OCI-LY7 (cell line): ENCODE measurements around the gene CDK19. TPM values are rescaled to one million over a fixed set of nuclear protein-coding genes. Genes with fewer than 3 reads are reported as not detected.
"Not testable (repeated sequence)": the region's sequence is repeated elsewhere in the genome, so short reads cannot be mapped to it uniquely, and the experiment has no call there.

Experiments
- BruUV-seq: library from RNA; stranded (reverse); fragments of 400-500 nt; replicated peaks from 2 replicates; lab custom pipeline; 2021; lab: Mats Ljungman, UMichigan
- CTCF ChIA-PET: fragments of 300-600 bp; sonication (Branson Sonifier 250); formaldehyde crosslinking; loops from one replicate; lab custom pipeline; 2022; ENCODE audit warnings: antibody characterized with exemption; ENCODE audit not compliant: unreplicated experiment; lab: Charles Lee
- POLR2A ChIA-PET: fragments of 300-600 bp; sonication (Branson Sonifier 250); formaldehyde crosslinking; loops from one replicate; lab custom pipeline; 2022; ENCODE audit warnings: antibody characterized with exemption; lab: Charles Lee
- DNase-seq: peaks from one replicate; pipeline ENCODE4 v3.0.0-alpha.2; 2015; ENCODE audit warnings: low spot score
- H2AFZ ChIP-seq: fragments of 200-600 bp; sonication (generic), shearing (Covaris generic); 2 replicates; pipeline ENCODE4 v1.6.1; 2014; ENCODE audit warnings: mild to moderate bottlenecking, antibody characterized with exemption, low read length, moderate library complexity
- H3K27ac ChIP-seq: fragments of 200-600 bp; sonication (generic); 2 replicates; pipeline ENCODE4 v1.5.1; 2014; ENCODE audit warnings: mixed run types, low read depth, mild to moderate bottlenecking, moderate library complexity, low read length, inconsistent platforms; ENCODE audit not compliant: poor library complexity, severe bottlenecking
- H3K36me3 ChIP-seq: fragments of 200-600 bp; sonication (generic); 2 replicates; pipeline ENCODE4 v1.6.1; 2014; ENCODE audit warnings: mild to moderate bottlenecking, antibody characterized with exemption, low read length, moderate library complexity, mixed read lengths; ENCODE audit not compliant: insufficient read depth
- H3K4me1 ChIP-seq: fragments of 200-600 bp; sonication (generic); 2 replicates; pipeline ENCODE4 v1.5.1; 2014; ENCODE audit warnings: mild to moderate bottlenecking, low read length; ENCODE audit not compliant: insufficient read depth, poor library complexity, severe bottlenecking
- H3K4me2 ChIP-seq: fragments of 200-600 bp; sonication (generic); 2 replicates; pipeline ENCODE4 v1.6.1; 2014; ENCODE audit warnings: mild to moderate bottlenecking, low read length
- H3K4me3 ChIP-seq: fragments of 200-600 bp; sonication (generic); 2 replicates; pipeline ENCODE4 v1.5.1; 2014; ENCODE audit warnings: mild to moderate bottlenecking, low read depth, low read length; ENCODE audit not compliant: poor library complexity, severe bottlenecking
- H3K79me2 ChIP-seq: fragments of 200-600 bp; sonication (generic); 2 replicates; pipeline ENCODE4 v1.6.1; 2016; ENCODE audit warnings: low read depth, mild to moderate bottlenecking, low read length, moderate library complexity, mixed read lengths; ENCODE audit not compliant: insufficient read depth
- H3K9me2 ChIP-seq: fragments of 200-600 bp; sonication (generic); 2 replicates; pipeline ENCODE4 v1.6.1; 2016; ENCODE audit warnings: mild to moderate bottlenecking, low read length, mixed read lengths; ENCODE audit not compliant: insufficient read depth
- H3K9me3 ChIP-seq: fragments of 200-600 bp; sonication (generic); 2 replicates; pipeline ENCODE4 v1.6.1; 2014; ENCODE audit warnings: mild to moderate bottlenecking, mixed run types, low read length, mixed read lengths
- H4K20me1 ChIP-seq: fragments of 200-600 bp; sonication (generic); 2 replicates; pipeline ENCODE4 v1.6.1; 2014; ENCODE audit warnings: mild to moderate bottlenecking, antibody characterized with exemption, low read length, moderate library complexity, mixed read lengths; ENCODE audit not compliant: insufficient read depth
- CTCF ChIP-seq: fragments of 200-600 bp; sonication (generic); conservative IDR thresholded peaks from 2 replicates; pipeline ENCODE4 v1.5.1; 2014; ENCODE audit warnings: mild to moderate bottlenecking, antibody characterized with exemption, low read length, moderate library complexity, mixed read lengths
- EZH2phosphoT487 ChIP-seq: fragments of 200-600 bp; sonication (generic); IDR thresholded peaks from 2 replicates; pipeline ENCODE4 v1.6.1; 2018; ENCODE audit warnings: low read depth, borderline replicate concordance, mild to moderate bottlenecking, mixed run types, antibody characterized with exemption, low read length, moderate library complexity, mixed read lengths
- intact Hi-C: fragments of 100-400 bp; cut with micrococcal nuclease; formaldehyde crosslinking; loops from one replicate; pipeline ENCODE4 v1.10.0; 2022; ENCODE audit not compliant: unreplicated experiment
- total RNA-seq, 2 experiments: library from RNA; depleted of rRNA in 1 of 2; stranded (reverse); fragments of >200 nt in 1 of 2; shearing (Covaris generic) in 1 of 2; gene quantifications; 2 replicates each; pipeline ENCODE4 v1.2.3, GENCODE V29; 2014 to 2022

The CDK19 gene
- total RNA-seq, 2 experiments from 2014 or later: 15.4 to 35.6 TPM

- H3K36me3 ChIP-seq: peaks cover 16% of the 10 kb centered on the region
- peaks cover 12% of the 10 kb centered on the region; the same call in 1 of the 2 replicates for H3K9me3 ChIP-seq
- H3K9me2 ChIP-seq: no peaks in the 10 kb centered on the region
- peak overlapping the region; percentile 87 for H3K27ac ChIP-seq
- ChIA-PET CTCF (no interaction called here), POLR2A (interaction anchor here (0.8 to 3.0 kb wide), 9 partner anchors 8 to 123 kb away, joined by 3 to 29 read pairs (median 3); partner anchors contain the start of gene AMD1)
- peak overlapping the region; percentile 83; the same call in 1 of the 2 replicates for H3K4me2 ChIP-seq
- DNase-seq: no peak
- no peak overlapping the region for H3K4me3 ChIP-seq
- intact Hi-C loops: loop anchor here (10.0 kb wide), 2 partner anchors 175 to 675 kb away; partner anchors contain the start of genes REV3L and RPF2
- H2AFZ ChIP-seq: no peak overlapping the region
- H3K4me1 ChIP-seq: peaks cover 69% of the 10 kb centered on the region
- TF ChIP-seq EZH2phosphoT487 (no peak), CTCF (no peak)
- peaks cover 100% of the 10 kb centered on the region for H3K79me2 ChIP-seq
- no TSS peak for BruUV-seq
- peaks cover 13% of the 10 kb centered on the region; the same call in 1 of the 2 replicates for H4K20me1 ChIP-seq
These were observed 5.5 kb downstream of the CDK19 start for GRCh38 chr6:110809792-110810191.

GRCh38 chr6:110802175-110802574 is 13.1 kb downstream of the CDK19 start:
- POLR2A ChIA-PET, CTCF ChIA-PET: not testable (repeated sequence)
- peaks cover 95% of the 10 kb centered on the region for H3K79me2 ChIP-seq

GRCh38 chr6:110800839-110801196 is 14.5 kb downstream of the CDK19 start:
- Histone ChIP-seq H3K4me3 (no peak overlapping the region), H3K4me1 (peaks cover 35% of the 10 kb centered on the region), H3K4me2 (no peak overlapping the region), H4K20me1 (no peaks in the 10 kb centered on the region), H3K27ac (no peak overlapping the region), H3K36me3 (peaks cover 16% of the 10 kb centered on the region), H3K9me2 (no peaks in the 10 kb centered on the region), H2AFZ (no peak overlapping the region), H3K79me2 (peaks cover 93% of the 10 kb centered on the region), H3K9me3 (peaks cover 19% of the 10 kb centered on the region)
- DNase-seq: no peak
- TF ChIP-seq CTCF: no peak
- TF ChIP-seq EZH2phosphoT487: no peak
- BruUV-seq: no TSS peak
- intact Hi-C loops: no loop called here
- ChIA-PET CTCF (no interaction called here), POLR2A (interaction anchor here (1.4 kb wide), 1 partner anchor 14 kb away, joined by 3 read pairs; the partner anchor contains the start of gene CDK19)

More at GRCh38 chr6:110802175-110802574, 13.1 kb downstream of the CDK19 start:
- H3K4me2 ChIP-seq, intact Hi-C loops, H3K27ac ChIP-seq, H4K20me1 ChIP-seq, H2AFZ ChIP-seq, H3K4me3 ChIP-seq, DNase-seq, H3K9me2 ChIP-seq: not testable (repeated sequence)
- peaks cover 16% of the 10 kb centered on the region for H3K36me3 ChIP-seq
- H3K4me1 ChIP-seq: peaks cover 49% of the 10 kb centered on the region
- H3K9me3 ChIP-seq: peaks cover 19% of the 10 kb centered on the region
- TSS peak; percentile 21 for BruUV-seq
